Activated CD4-positive, alpha-beta T cell treated with anti-CD3 and anti-CD28 coated beads, Interleukin-2, Interleukin-4, amounts not matched to agents 100 ng/mL and 50 ng/mL, durations not matched to agents 16 hours and 8 hours (primary cell): ENCODE results near the gene HMCN2.

Experiments
- DNase-seq: peaks from one replicate; pipeline ENCODE4 v3.0.0-alpha.2; 2020; ENCODE audit warnings: low spot score

The HMCN2 gene

DNA sequence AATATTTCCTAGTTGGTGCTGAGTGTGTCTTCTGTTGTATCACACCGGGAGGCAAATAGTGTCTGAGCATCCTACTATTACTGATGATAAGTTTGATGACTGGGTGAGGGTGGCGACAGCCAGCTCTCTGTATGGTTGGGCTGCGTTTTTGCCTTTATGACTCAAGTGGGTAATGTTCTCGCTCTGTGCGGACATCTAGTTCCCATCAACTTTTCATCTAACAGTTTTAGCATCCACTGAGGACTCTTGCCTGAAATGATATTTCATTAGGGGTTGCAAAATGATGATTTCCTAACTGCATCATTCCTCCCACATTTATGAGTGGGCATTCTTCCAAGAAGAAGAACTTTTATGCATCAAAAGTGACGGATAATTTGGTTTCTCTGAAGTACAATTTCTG, 26.5 kb downstream of the HMCN2 start:
- DNase-seq, result no peak

- DNase-seq, result no peak
These were observed 29.1 kb downstream of the HMCN2 start for GRCh38 chr9:130294664-130295063.

GRCh38 chr9:130295431-130295830, 29.9 kb downstream of the HMCN2 start:
- DNase-seq, result no peak

GRCh38 chr9:130295945-130296782, 30.6 kb downstream of the HMCN2 start:
- DNase-seq, result no peak

DNA sequence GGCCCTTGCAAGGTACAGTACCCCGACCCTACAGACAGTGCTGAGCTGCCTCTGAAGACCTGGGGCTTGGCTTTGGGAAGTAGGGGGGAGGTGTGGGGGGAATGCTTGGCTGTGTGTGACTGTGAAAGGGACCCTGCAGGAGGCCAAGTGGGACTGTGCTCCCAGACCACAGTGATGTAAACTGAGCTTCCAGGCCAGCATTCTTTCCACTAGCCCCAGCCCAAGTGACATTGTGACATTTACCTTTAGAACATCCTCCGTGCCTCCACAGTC, 31.2 kb downstream of the HMCN2 start:
- DNase-seq, result no peak

- DNase-seq, result no peak
These were observed 31.8 kb downstream of the HMCN2 start for GRCh38 chr9:130297371-130297770.

DNA sequence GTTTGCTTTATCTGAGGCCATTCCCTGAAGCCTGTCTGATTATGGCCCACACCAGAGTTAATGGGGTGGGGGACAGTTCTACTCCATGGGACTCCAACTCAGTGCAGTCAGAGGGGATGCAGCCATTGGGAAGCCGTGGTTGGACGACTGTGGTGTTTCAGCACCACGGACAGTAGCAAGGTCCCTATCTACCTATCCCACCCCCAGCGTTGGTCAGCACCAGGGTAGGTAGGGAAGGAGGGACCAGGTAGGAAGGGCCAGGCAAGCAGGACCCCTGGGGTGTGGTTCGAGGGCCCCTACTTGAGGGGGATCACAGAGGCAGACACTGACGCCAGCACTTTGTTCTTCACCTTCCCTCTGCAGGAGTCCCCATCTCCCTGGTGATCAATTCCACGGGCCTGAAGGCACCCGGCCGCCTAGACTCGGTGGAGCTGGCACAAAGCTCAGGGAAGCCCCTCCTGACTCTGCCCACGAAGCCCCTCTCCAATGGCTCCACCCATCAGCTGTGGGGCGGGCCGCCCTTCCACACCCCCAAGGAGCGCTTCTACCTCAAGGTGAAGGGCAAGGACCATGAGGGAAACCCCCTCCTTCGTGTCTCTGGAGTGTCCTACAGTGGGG, 33.2 kb downstream of the HMCN2 start:
- no peak for DNase-seq

DNA sequence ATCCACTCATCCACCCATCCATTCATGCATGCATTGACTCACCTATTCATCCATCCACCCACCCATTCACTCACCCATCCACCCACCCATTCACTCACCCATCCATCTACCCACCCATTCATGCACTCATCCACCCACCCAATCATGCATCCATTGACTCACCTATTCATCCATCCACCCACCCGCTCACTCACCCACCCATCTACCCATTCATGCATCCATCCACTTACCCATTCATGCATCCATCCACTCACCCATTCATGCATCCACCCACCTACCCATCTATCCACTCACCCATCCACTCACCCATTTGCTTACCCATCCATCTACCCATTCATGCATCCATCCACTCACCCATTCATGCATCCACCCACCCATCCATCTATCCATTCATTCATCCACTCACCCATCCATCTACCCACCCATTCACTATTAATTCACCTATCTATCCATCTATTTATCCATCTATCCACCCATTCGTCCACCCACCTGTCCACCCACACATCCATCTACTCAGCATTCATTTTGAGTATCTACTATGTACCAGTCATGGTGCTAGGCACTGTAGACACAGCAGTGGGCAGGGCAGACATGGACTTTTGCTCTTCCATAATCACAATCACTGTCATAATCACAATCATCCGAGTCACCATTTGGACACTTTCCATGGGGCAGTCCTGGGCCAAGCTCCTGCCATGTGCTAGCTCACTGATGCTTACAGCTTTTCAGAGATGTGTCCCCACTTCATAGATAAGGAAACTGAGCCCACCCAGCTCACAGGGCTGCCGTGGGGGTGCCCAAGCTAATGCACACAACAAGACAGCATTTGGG, 34.4 kb downstream of the HMCN2 start:
- DNase-seq, result no peak

GRCh38 chr9:130300739-130301138, 35.2 kb downstream of the HMCN2 start:
- DNase-seq, result no peak

- no peak for DNase-seq
These were observed 36.1 kb downstream of the HMCN2 start for GRCh38 chr9:130301483-130302286.

- DNase-seq, result no peak
These were observed 37.4 kb downstream of the HMCN2 start for GRCh38 chr9:130302785-130303612.

DNA sequence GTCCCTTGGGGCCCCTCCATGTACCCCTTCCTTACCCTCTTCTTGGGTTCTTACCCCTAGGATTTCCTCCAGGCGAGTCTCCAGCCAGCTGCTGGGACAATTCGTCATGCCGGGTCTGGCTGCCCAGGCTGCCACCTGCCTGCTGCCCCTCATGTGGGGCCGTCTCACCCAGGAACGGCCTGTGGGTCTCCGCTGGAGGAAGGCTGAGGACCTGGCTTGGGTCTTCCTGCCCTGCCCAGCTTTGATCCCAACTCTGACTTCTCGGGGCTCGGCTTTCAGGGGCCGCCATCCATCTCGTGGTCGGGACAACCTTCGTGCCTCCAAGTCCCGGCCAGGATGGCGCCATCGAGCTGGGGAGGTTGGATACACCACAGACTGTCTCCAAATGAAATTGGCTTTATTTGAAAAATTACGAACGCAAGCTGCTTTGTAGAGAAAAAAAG, 38.1 kb downstream of the HMCN2 start:
- DNase-seq, result no peak

DNA sequence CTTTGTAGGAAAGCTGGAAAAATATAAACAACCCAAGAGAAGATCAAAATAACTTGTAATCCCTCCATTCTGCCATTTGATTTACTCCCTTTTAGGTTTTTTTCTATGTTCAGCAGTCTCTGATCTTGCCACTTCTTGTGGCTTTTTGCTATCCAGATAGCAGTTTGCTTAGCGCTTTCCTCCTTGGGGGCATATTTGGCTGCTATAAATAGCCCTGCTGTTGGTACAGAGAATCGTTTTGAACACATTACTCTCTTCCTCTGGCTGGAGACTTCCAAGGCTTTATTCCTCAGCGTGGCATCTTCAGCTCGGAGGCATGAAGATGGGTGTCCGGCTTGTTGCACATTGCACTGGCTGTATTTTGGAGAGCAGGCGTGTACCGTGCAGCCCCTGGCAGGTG, 38.6 kb downstream of the HMCN2 start:
- DNase-seq, result no peak

DNA sequence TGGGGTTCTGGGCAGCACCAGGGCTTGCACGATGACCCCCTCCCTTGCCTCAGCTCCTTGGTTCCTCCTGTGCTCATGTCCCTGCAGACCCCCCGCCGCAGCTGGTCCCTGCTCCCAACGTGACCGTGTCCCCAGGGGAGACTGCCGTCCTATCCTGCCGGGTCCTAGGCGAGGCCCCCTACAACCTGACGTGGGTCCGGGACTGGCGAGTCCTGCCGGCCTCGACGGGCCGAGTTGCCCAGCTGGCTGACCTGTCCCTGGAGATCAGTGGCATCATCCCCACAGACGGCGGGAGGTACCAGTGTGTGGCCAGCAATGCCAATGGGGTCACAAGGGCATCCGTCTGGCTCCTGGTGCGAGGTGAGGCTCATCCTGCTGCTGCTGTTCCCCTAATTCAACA, 39.1 kb downstream of the HMCN2 start:
- no peak for DNase-seq

- no peak for DNase-seq
These were observed 39.8 kb downstream of the HMCN2 start for GRCh38 chr9:130305381-130305780.

- no peak for DNase-seq
These were observed 41.5 kb downstream of the HMCN2 start for GRCh38 chr9:130306823-130307666.

- no peak for DNase-seq
These were observed 42.0 kb downstream of the HMCN2 start for GRCh38 chr9:130307667-130307943.

DNA sequence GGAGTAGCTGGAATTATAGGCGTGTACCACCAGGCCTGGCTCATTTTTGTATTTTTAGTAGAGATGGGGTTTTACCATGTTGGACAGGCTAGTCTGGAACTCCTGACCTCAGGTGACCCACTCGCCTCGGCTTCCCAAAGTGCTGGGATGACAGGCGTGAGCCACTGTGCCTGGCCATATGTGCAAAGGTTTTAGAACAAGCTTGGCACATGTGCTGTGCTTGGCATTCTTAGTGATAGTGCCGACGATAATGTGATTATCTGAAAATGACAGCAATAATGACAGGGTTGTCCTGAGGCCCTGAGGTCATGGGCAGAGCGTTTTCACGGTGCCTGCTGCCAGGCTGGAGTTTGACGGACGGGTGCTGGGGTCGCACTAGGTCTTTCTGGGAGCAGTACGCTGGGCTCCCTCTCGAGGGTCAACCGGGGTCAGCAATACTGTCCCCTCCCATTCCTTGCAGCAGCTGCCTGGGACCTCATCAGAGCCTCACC, 42.6 kb downstream of the HMCN2 start:
- no peak for DNase-seq

- no peak for DNase-seq
These were observed 44.3 kb downstream of the HMCN2 start for GRCh38 chr9:130309689-130310455.

GRCh38 chr9:130310456-130310855, 44.9 kb downstream of the HMCN2 start:
- DNase-seq, result no peak
